22Rv1 (cell line): ENCODE measurements around the gene CYBRD1.

Experiments
- H3K27ac ChIP-seq: fragments of 450-650 bp; 2 replicates; pipeline ENCODE4 v1.5.1; 2017
- ZFX ChIP-seq: fragments of 450-650 bp; IDR thresholded peaks from 2 replicates; pipeline ENCODE4 v1.6.1; 2017; ENCODE audit warnings: antibody characterized with exemption, borderline replicate concordance
- TF ChIP-seq, protein P1 (sequence below): fragments of 450-650 bp; IDR thresholded peaks from 2 replicates; pipeline ENCODE4 v1.5.1; 2017; ENCODE audit warnings: mild to moderate bottlenecking

Gene CYBRD1

DNA sequence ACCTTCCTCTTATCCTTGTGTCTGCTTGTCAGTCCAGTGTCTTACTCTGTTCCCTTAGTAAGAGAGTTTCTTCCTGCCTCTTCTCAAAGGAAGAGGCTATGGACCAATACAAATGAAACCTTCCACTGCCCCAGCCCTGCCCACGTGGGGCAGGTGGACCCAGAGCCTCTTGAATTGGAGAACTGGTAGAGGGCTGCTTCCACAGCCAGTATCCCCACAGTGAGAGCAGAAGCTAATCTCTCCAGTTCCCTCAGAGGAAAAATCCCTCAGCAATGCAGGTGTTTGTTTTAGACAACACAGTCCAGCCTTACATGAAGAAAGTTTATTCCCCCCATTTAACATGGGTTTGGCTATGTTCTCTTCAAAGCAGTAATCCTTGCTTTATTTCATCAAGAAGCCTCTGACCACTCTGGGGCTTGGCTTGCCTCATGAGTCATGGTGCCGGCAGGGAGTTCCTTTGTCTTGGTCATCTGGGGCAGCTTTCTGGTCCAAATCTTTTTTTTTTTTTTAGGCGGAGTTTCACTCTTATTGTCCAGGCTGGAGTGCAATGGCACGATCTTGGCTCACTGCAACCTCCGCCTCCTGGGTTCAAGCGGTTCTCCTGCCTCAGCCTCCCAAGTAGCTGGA, 6.5 kb upstream of the CYBRD1 start:
- TF ChIP-seq, protein P1, sequence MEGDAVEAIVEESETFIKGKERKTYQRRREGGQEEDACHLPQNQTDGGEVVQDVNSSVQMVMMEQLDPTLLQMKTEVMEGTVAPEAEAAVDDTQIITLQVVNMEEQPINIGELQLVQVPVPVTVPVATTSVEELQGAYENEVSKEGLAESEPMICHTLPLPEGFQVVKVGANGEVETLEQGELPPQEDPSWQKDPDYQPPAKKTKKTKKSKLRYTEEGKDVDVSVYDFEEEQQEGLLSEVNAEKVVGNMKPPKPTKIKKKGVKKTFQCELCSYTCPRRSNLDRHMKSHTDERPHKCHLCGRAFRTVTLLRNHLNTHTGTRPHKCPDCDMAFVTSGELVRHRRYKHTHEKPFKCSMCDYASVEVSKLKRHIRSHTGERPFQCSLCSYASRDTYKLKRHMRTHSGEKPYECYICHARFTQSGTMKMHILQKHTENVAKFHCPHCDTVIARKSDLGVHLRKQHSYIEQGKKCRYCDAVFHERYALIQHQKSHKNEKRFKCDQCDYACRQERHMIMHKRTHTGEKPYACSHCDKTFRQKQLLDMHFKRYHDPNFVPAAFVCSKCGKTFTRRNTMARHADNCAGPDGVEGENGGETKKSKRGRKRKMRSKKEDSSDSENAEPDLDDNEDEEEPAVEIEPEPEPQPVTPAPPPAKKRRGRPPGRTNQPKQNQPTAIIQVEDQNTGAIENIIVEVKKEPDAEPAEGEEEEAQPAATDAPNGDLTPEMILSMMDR: no peak
- no peak for TF ChIP-seq ZFX
- H3K27ac ChIP-seq: no peak overlapping the region

DNA sequence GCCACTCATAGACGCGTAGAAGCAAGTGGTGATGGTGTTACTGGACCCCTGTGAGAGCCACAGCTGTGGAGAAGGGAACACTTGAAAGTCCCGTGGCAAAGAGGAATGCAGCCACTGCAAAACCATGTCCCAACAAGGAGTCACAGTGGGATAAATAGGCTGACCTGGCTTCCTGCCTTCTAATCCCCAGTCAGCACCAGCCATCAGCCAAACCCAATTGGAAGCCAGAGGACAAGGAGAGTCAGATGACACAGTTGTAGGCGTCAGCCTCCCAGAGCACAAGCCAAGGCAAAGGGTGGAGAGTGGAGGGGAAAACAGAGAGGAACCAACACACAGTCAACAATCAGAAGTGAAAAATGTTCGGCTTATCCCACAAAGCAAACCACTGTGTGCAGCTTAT, 5.5 kb upstream of the CYBRD1 start:
- no peak overlapping the region for H3K27ac ChIP-seq
- TF ChIP-seq ZFX: no peak
- TF ChIP-seq, protein P1: no peak

GRCh38 chr2:171520471-171520870, 1.8 kb upstream of the CYBRD1 start:
- TF ChIP-seq ZFX: no peak
- TF ChIP-seq, protein P1: no peak
- H3K27ac ChIP-seq: no peak overlapping the region

- TF ChIP-seq ZFX: no peak
- TF ChIP-seq, protein P1: no peak
- no peak overlapping the region for H3K27ac ChIP-seq
Measured at GRCh38 chr2:171521361-171522051, 768 bp upstream of the CYBRD1 start.

- TF ChIP-seq ZFX: no peak
- TF ChIP-seq, protein P1: no peak
- H3K27ac ChIP-seq: peak overlapping the region; percentile 51; the same call in 1 of the 2 replicates
Measured at GRCh38 chr2:171522788-171523087, 464 bp downstream of the CYBRD1 start.

DNA sequence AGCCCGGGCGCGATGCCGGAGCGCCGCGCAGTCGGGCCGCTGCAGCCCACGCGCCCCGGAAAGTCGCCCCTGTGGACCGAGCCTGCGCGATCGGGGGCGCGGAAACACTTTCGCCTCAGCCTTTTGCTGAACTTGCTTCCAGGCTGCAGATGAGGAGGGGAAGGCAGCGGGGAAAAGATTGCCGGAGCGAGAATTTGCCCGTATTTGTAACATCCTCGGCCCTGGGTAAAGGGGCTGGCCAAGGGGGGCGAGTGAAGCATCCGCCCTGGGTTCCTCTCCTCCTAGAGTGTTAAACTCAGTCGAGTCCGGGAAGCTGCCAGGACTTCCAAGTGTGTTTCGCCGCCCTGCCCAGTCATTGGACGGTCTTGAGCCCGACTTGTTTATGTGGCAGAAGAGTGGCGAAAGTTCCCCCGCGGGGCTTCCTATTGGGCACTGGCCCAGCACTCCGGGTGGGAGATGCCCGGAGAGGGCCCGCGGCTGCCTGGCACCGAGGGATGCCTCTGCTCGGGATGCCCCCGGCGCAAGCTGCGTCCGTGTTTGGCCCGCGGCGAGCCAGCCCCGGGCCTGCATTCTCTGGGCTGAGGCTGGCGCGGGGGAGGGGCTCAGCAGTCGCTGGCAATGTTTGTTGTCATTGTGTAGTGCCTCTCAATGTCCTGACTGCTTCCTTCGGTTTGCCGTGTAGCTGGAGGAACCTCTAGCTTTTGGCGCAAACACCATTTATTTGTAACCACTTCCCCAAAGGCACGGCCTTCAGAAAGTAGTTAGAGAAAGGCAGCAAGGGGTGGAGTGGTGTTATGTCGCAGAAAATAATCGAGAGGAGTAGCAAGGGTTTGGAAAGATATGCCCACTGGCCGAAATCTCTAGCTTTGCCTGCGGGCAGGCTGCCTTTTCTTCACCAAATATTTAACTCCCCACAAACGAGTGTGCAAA, 1.1 kb downstream of the CYBRD1 start:
- TF ChIP-seq, protein P1: no peak
- no peak for TF ChIP-seq ZFX
- H3K27ac ChIP-seq: peak overlapping the region; percentile 51
